ENCODE measurements around the gene SH3GL2.

Gene SH3GL2

DNA sequence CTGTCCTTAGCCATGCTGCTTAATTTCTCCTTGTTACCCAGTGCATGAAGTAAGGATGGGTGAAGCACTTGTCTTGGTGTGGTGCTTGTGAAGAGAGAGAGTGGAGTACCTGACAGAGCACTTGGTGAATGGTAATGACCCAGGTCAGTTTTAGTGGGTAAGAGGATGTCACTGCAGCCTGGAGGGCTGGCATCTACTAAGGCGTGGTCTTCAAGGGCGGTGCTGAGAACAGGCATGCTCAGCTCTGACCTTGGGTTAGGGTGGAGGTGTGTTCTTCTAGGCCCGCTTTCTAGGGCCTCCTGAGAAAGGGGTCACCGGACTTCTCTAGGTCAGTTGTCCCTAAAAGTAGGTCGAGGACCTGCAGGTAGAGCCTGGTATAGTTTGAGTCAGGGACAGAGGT is 25.7 kb downstream of the SH3GL2 start:
- no peak for DNase-seq (ENCODE audit: extremely low read depth, low read depth)
- H3K4me3 ChIP-seq (replicated peaks; ENCODE audit: low read depth, low read length), result no peak overlapping the region
- TF ChIP-seq, protein P1, sequence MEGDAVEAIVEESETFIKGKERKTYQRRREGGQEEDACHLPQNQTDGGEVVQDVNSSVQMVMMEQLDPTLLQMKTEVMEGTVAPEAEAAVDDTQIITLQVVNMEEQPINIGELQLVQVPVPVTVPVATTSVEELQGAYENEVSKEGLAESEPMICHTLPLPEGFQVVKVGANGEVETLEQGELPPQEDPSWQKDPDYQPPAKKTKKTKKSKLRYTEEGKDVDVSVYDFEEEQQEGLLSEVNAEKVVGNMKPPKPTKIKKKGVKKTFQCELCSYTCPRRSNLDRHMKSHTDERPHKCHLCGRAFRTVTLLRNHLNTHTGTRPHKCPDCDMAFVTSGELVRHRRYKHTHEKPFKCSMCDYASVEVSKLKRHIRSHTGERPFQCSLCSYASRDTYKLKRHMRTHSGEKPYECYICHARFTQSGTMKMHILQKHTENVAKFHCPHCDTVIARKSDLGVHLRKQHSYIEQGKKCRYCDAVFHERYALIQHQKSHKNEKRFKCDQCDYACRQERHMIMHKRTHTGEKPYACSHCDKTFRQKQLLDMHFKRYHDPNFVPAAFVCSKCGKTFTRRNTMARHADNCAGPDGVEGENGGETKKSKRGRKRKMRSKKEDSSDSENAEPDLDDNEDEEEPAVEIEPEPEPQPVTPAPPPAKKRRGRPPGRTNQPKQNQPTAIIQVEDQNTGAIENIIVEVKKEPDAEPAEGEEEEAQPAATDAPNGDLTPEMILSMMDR (IDR thresholded peaks at IDR 0.05; ENCODE audit: low read depth, low read length, missing control alignments), result no peak

DNA sequence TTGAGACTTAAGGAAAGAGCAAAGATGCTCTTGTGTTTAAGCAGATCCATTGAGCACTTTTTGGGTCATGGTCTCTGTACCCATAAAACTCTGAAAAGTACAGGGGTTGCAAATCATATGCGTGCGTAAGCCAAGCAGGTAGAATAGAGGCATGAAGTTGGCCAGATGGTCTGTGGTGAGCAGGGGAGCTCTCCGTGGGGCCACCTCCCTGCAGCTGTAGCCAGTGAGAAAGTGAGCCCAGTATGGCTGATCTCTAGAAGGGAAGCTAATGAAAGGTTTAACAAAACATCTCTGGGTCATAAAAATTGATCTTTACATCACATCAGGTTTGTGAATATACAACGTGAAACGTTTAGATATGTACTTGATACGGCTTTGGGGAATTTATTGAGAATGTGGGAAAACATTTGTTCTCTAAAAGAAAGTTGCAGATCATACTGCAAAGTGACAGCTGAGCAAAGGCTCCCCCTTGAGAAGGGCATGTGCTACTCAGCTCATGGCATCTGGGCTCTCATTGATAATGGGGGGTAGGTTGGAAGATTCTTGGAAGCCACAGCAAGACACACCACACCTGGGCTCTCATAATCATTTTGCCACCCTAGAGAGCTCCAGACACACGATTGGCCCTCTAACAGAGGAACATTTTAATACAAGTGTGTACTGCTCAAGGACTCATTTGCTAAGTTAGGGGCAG is 30.6 kb downstream of the SH3GL2 start:
- no peak overlapping the region for H3K4me3 ChIP-seq (replicated peaks; ENCODE audit: low read depth, low read length)
- TF ChIP-seq, protein P1 (IDR thresholded peaks at IDR 0.05; ENCODE audit: low read depth, low read length, missing control alignments), result no peak
- no peak for DNase-seq (ENCODE audit: extremely low read depth, low read depth)

DNA sequence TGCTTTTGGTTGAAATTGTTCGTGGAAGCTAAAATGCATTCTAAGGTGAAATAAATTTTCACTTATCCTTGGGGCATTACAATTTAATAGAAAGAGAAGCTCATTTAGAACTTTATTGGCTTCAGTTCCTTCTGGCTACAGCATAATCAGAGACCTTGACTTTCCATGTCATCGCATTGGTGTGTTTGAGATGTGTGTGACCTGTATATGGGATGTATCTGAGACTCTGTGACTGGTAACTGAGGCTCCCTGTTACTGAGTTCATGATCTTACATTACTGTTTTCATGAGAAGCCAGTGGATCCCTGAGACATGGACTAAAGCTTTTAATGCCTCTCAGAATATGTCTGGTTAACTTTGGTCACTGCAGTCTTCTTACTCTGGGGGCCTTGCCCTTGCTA is 32.5 kb downstream of the SH3GL2 start:
- TF ChIP-seq, protein P1 (IDR thresholded peaks at IDR 0.05; ENCODE audit: low read depth, low read length, missing control alignments), result no peak
- no peak overlapping the region for H3K4me3 ChIP-seq (replicated peaks; ENCODE audit: low read depth, low read length)
- DNase-seq (ENCODE audit: extremely low read depth, low read depth), result no peak

DNA sequence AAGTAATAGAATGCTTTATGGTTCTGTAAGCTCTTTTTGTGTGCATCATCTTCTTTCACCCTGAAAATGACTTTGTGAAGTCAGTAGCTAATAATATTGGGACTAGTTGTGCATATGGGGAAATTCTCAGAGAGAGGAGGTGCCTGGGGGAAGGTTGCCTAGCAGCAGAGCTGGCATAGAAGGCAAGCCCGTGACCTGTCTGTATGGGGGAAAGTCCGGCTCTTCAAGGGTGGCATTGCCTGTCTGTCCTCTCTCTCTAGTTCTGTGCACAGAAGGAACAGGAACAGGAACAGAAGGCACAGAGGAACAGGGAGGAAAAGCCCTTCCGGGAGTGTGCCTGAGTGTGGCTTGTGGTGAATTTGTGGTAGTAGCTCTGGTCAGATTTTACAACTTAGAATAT is 33.1 kb downstream of the SH3GL2 start:
- DNase-seq (ENCODE audit: extremely low read depth, low read depth), result no peak
- TF ChIP-seq, protein P1 (IDR thresholded peaks at IDR 0.05; ENCODE audit: low read depth, low read length, missing control alignments), result no peak
- no peak overlapping the region for H3K4me3 ChIP-seq (replicated peaks; ENCODE audit: low read depth, low read length)

DNA sequence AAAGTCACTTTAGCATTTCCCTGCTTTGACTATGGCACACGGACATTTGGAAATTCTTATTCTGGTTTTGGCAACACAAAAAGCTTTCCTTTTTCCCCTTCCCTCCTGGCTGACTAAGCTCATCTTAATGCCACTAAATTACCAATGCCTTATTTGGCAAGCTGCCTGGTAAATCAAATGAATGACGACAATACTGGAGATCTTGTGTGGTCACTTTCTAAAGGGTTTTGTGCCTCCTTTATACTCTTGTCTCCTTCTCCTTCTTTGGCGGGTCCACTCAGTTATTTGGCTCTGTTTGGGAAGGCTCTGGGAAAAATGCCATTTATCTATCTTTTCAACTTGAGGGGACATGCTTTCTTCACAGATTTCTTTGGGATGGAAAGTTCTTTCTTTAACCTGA is 34.9 kb downstream of the SH3GL2 start:
- peak; percentile 78 for DNase-seq (ENCODE audit: extremely low read depth, low read depth)
- TF ChIP-seq, protein P1 (IDR thresholded peaks at IDR 0.05; ENCODE audit: low read depth, low read length, missing control alignments), result no peak

DNA sequence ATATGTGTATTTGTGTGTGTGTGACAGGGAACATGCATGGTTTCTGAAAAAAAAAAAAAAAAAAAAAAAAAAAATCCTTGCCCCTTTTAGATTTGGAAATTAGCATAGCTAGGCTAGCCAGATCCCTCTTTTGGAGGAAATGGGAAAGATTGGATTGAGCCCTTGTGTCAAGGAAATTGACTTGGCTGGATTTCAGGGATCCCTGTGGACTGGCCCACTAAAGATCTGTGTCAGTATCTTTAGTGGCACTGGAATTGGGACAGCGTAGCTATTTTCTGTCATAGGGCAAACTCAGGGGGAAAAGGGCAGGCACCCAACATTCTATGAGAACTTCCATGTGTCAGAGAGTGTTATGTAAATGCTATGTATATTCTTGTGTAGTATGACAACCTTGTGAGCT is 35.4 kb downstream of the SH3GL2 start:
- no peak overlapping the region for H3K4me3 ChIP-seq (replicated peaks; ENCODE audit: low read depth, low read length)
- TF ChIP-seq, protein P1 (IDR thresholded peaks at IDR 0.05; ENCODE audit: low read depth, low read length, missing control alignments), result no peak
- DNase-seq (ENCODE audit: extremely low read depth, low read depth), result no peak

More for the DNA sequence above, 34.9 kb downstream of the SH3GL2 start:
- H3K4me3 ChIP-seq (replicated peaks; ENCODE audit: low read depth, low read length), result no peak overlapping the region

DNA sequence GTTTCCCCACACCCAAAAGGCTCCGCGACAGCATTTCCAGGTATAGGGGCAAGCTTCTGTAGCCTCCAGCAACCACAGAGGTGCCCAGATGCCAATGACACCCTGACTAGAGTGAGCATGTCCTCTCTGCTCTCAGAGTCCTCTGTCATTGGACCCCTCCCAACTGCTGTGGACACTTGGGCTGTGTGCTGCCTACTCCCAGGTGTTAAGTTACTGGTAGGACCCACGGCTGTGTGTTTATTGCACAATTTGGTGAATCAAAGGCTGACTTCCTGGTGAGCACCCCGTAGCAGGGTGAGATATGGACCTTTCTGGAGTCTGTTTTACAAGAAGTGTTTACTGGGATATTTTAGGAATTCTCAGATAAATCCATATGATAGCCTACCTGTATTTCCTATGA is 36.0 kb downstream of the SH3GL2 start:
- no peak for DNase-seq (ENCODE audit: extremely low read depth, low read depth)
- no peak overlapping the region for H3K4me3 ChIP-seq (replicated peaks; ENCODE audit: low read depth, low read length)
- TF ChIP-seq, protein P1 (IDR thresholded peaks at IDR 0.05; ENCODE audit: low read depth, low read length, missing control alignments), result no peak

All from HFF-Myc (cell line).